Measurements from ENCODE around the gene SESTD1.

SESTD1 gene

DNA sequence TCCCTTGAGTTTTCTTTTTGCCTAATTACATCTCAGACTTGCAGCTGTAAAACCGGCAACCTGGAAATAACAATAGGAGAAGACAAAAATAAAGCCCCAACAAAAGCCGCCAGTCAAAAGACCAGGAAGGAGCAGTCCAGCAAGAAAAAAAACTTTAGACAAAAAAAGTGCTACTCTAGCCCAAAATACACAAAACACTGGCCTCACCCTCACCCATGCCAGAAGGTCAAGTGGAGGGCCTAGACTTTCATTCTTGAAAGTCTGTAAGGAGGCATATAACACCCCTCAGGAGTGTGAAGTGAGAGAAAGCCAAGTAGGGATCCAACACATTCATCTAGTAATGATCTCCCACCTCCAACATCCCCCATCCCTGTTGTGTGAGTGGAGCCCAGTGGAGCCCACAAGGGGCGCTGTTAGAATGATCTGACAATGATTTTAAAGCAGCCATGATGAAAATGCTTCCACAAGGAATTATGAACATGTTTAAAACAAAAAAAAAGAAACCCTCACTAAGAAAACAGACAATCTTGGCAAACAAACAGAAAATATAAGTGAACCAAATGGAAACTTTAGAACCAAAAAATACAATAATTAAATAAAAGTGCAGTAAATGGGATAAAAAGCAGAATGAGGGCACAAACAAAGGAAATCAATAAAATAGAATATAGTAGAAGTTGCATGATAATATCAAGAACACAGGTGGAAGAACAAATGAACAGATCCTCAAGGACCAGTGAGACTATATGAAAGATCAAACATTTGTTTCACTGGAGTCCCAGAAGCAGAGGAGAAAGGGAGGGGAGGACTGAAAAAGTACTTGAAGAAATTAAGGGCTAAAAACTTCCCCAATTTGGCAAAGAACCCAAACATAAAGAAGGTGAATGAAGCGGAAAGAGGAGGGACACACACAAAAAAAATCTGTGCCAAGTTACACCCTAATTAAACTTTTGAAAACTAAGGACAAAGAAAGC lies 23.9 kb downstream of the SESTD1 start:
- TF ChIP-seq, protein P1, sequence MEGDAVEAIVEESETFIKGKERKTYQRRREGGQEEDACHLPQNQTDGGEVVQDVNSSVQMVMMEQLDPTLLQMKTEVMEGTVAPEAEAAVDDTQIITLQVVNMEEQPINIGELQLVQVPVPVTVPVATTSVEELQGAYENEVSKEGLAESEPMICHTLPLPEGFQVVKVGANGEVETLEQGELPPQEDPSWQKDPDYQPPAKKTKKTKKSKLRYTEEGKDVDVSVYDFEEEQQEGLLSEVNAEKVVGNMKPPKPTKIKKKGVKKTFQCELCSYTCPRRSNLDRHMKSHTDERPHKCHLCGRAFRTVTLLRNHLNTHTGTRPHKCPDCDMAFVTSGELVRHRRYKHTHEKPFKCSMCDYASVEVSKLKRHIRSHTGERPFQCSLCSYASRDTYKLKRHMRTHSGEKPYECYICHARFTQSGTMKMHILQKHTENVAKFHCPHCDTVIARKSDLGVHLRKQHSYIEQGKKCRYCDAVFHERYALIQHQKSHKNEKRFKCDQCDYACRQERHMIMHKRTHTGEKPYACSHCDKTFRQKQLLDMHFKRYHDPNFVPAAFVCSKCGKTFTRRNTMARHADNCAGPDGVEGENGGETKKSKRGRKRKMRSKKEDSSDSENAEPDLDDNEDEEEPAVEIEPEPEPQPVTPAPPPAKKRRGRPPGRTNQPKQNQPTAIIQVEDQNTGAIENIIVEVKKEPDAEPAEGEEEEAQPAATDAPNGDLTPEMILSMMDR (IDR thresholded peaks at IDR 0.05; ENCODE audit: borderline replicate concordance, control extremely low read depth, extremely low read depth, insufficient read depth, missing control alignments) = no peak
- in situ Hi-C loops (cut with MboI; ENCODE audit: low sequenced_read_pairs, unreplicated experiment) = no loop called here
- no peak for DNase-seq (ENCODE audit: low spot score)

DNA sequence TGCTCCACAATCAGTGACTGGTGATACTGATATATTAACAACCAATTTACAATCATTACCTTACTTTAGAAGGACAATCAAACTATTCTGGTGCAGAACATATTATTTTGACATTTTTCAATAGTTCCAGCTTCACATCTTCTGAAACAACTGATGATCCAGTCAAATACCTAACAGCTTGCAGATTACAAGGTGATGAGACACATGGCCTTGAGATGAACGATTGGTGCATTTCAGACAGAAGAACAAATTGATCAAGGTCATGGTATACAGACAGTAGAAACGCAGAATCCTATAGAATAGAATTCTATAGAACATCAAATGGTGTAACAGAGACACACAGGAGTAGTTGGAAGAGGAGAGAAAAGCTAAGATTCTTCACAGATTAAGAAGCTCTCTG lies 24.8 kb downstream of the SESTD1 start:
- in situ Hi-C loops (cut with MboI; ENCODE audit: low sequenced_read_pairs, unreplicated experiment) = no loop called here
- TF ChIP-seq, protein P1 (IDR thresholded peaks at IDR 0.05; ENCODE audit: borderline replicate concordance, control extremely low read depth, extremely low read depth, insufficient read depth, missing control alignments) = no peak
- no peak for DNase-seq (ENCODE audit: low spot score)

DNA sequence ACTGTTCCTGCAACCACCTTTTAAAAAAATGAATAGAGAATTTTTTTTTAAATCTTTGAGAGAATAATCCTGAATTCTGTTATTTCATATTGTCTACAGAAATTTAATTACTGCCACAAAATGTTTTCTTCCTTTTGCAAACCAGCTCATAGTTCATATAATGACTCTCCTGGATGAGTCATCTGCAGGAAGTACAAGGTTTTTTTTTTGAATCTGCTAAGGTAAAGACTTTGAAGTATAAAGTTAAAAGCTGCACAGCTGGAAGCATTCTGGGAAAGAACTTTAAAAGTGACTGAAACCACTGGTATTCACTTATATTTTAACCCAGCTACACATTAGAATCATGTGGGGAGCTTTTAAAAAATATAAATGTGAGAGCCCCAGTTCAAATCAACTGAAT lies 25.4 kb downstream of the SESTD1 start:
- TF ChIP-seq, protein P1 (IDR thresholded peaks at IDR 0.05; ENCODE audit: borderline replicate concordance, control extremely low read depth, extremely low read depth, insufficient read depth, missing control alignments) = no peak
- in situ Hi-C loops (cut with MboI; ENCODE audit: low sequenced_read_pairs, unreplicated experiment) = no loop called here
- DNase-seq (ENCODE audit: low spot score) = no peak

DNA sequence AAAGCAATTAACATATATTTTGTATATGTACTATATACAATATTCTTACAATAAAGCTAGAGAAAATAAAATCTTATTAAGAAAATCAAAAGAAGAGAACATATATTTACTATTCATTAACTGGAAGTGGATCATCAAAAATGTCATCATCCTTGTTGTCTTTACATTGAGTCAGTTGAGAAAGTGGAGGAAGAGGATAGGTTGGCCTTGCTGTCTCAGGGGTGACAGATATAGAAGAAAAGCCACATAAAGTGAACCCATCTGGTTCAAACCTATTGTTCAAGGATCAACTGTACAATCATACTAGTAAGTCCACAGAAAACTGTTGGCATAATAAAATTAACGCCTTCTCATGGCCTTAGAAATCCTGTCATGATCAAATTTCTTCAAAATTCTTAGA lies 26.6 kb downstream of the SESTD1 start:
- in situ Hi-C loops (cut with MboI; ENCODE audit: low sequenced_read_pairs, unreplicated experiment) = no loop called here
- no peak for DNase-seq (ENCODE audit: low spot score)
- TF ChIP-seq, protein P1 (IDR thresholded peaks at IDR 0.05; ENCODE audit: borderline replicate concordance, control extremely low read depth, extremely low read depth, insufficient read depth, missing control alignments) = no peak

DNA sequence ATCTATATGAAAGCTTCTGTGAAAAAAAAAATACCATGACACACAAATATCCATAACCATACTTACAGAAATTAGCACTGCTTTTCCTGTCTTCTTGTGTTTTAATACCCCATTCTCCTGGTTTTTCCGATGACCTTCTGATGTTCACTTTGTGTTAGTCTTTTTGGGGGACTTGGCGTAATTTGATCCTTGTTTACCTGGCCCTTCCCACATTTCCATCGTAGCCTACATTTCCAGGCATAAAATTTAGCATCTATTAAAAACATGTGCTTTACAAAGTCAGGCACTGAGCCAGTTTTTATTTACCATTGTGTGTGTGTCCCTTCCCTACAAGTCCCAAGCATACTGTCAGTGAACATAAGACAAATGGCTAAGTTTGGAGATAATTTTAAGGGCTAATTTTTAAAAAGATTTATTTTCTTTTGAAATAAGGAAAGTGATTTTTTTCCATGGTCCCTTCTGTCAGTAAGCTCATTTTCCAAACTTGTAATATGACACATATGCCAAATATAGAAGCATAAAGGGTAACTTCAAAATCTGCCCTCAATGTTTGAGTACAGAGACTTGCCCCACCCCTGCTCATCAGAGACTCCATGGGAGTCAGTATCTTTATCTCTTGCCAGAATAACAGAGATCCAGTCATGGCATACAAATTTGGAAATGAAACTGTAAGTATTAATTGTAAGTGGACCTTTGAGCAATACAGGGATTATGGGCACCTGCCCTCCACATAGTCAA lies 27.3 kb downstream of the SESTD1 start:
- DNase-seq (ENCODE audit: low spot score) = no peak
- in situ Hi-C loops (cut with MboI; ENCODE audit: low sequenced_read_pairs, unreplicated experiment) = no loop called here
- TF ChIP-seq, protein P1 (IDR thresholded peaks at IDR 0.05; ENCODE audit: borderline replicate concordance, control extremely low read depth, extremely low read depth, insufficient read depth, missing control alignments) = no peak

DNA sequence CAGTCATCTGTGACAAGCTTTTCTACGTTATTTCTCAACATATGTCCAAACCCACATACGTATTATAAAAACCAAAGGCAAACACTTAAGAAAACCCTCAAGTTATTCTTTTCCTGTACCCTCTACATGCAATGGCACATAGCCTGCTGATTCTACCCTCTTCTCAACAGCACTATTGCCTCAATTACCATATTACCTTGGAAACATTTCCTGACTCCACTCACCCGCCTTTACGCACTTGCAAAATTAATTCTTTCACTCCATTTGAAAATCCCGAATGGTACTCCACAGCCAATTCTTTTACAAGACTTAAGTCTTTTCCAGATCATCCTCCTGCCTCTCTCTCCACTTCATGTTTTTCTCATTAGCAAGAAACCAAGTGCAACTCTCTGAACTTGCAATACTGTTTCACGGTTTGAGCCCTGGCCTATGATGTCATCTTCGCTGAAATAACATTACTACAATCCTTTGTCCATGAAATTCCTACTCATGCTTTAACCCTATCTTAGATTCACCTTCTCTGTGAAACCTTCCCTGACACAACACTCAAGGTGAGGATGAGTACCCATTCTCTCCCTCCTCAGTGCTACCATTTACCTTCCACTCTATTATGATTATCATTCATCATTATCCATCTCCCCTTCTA lies 29.0 kb downstream of the SESTD1 start:
- TF ChIP-seq, protein P1 (IDR thresholded peaks at IDR 0.05; ENCODE audit: borderline replicate concordance, control extremely low read depth, extremely low read depth, insufficient read depth, missing control alignments) = no peak
- in situ Hi-C loops (cut with MboI; ENCODE audit: low sequenced_read_pairs, unreplicated experiment) = no loop called here
- DNase-seq (ENCODE audit: low spot score) = no peak
